Skeletal muscle satellite cell (primary cell): ENCODE results near the gene CUX1.

ENCODE experiments used
- H3K27me3 ChIP-seq: 2 replicates; pipeline ENCODE4 v1.7.0; 2013; ENCODE audit warnings: low read length; ENCODE audit not compliant: control insufficient read depth, insufficient read depth
- H3K36me3 ChIP-seq: 2 replicates; pipeline ENCODE4 v1.7.0; 2013; ENCODE audit warnings: mild to moderate bottlenecking, control low read depth, low read length; ENCODE audit not compliant: insufficient read depth
- H3K4me1 ChIP-seq: 2 replicates; pipeline ENCODE4 v1.7.0; 2013; ENCODE audit warnings: low read length; ENCODE audit not compliant: control insufficient read depth, insufficient read depth
- H3K4me2 ChIP-seq: 2 replicates; pipeline ENCODE4 v1.7.0; 2013; ENCODE audit warnings: mild to moderate bottlenecking, low read length
- H3K4me3 ChIP-seq: 2 replicates; pipeline ENCODE4 v1.7.0; 2013; ENCODE audit warnings: low read length
- H3K9ac ChIP-seq: 2 replicates; pipeline ENCODE4 v1.7.0; 2013; ENCODE audit warnings: mild to moderate bottlenecking, low read depth, low read length, moderate library complexity
- H3K9me3 ChIP-seq: replicated peaks from 2 replicates; pipeline ENCODE4 v1.7.0; 2013; ENCODE audit warnings: mild to moderate bottlenecking, control low read depth, low read length

The CUX1 gene

GRCh38 chr7:102107474-102108104, 290.2 kb downstream of the CUX1 start:
- Histone ChIP-seq H3K4me3 (no peak overlapping the region), H3K4me1 (no peaks in the 10 kb centered on the region), H3K9me3 (no peaks in the 10 kb centered on the region), H3K4me2 (no peak overlapping the region), H3K27me3 (no peaks in the 10 kb centered on the region), H3K36me3 (peaks cover 5% of the 10 kb centered on the region), H3K9ac (no peak overlapping the region)

DNA sequence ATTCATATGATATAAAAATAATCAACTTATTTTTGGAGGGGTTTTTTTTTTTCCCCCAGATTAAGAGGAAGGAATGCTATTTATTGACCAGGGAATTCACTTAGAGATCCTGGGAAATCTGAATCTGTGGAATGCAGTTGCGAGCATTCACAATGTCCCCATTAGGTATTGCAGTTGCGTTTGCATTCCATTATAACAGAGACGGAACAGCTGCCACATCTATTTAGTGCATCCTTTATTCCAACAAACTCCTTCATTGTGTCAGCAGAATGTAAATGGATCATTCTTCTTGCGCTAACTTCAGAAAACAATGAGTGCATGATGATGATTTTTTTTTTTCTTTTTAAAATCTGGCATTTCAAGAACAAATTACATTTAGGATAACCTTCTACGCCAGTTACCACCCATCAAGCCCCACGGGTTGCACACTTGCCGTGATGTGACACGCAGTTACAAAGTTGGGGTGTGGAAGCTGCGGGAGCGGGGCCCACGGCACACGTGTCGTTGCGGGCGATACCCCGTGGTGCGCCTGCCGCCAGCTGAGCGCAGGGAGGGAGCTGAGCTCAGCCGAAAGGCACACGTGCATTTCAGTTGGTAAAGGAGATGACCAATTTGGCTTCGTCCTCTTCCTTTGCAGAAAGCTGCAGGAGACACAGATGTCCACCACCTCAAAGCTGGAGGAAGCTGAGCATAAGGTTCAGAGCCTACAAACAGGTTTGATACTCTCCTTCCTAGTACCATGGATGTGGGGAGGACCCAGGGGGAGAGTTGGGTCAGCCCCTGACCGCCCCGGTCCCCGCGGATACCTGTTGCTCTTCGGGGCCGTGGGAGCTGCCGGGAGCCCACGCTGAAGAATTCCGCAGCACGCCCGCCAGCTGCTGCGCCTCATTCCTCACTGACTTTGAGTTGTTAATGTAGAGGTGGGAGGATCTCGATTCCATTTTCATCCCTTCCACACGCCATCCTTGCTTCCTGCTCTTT, 293.9 kb downstream of the CUX1 start:
- Histone ChIP-seq H3K36me3 (peaks cover 15% of the 10 kb centered on the region), H3K27me3 (no peaks in the 10 kb centered on the region), H3K4me1 (no peaks in the 10 kb centered on the region), H3K4me2 (no peak overlapping the region), H3K9ac (no peak overlapping the region), H3K9me3 (no peaks in the 10 kb centered on the region), H3K4me3 (no peak overlapping the region)

GRCh38 chr7:102115181-102115580, 297.8 kb downstream of the CUX1 start:
- Histone ChIP-seq H3K36me3 (peaks cover 15% of the 10 kb centered on the region), H3K9me3 (no peaks in the 10 kb centered on the region), H3K4me2 (no peak overlapping the region), H3K27me3 (no peaks in the 10 kb centered on the region), H3K9ac (no peak overlapping the region), H3K4me1 (peaks cover 12% of the 10 kb centered on the region), H3K4me3 (no peak overlapping the region)

DNA sequence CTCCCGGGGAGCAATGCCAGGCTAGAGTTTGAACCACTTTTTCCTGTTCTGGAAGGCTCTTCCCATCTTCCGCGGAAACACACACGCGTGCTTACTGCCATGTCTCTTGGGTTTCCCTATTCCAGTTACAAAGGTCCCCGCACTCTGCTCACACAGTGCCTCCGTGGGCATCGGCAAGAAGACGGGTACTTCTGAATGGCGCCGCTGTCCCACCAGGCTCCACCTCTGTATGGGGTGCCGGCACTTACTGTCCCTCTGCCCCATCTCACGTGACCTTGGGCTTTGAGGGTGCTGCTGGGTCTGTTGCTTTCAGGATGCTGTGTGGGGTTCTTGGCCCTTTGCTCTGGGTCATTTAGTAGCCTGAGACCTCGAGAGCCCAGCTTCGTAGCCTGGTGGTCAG, 298.5 kb downstream of the CUX1 start:
- no peak overlapping the region for H3K4me3 ChIP-seq

DNA sequence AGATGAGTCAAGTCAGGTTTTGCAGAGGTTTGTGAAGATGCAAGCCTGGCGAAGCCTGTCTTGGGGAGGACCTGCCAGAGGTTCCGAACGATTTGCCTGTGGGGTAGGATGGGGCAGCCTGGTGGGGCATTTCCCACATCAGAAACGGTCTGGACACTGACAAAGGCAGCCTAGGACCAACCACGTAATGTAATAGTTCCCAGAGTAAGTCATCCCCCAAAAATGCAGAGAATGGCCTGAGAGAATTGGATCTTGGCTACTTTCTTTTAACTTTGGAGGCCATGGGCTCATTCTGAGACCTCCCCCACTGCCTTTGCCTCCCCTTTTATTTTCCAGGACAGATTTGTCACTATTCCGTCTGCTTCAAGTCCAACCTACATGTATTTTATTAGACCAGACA, 300.3 kb downstream of the CUX1 start:
- peak overlapping the region; percentile 29 for H3K4me2 ChIP-seq
- no peaks in the 10 kb centered on the region for H3K9me3 ChIP-seq
- H3K9ac ChIP-seq: peak overlapping the region; percentile 49
- no peak overlapping the region for H3K4me3 ChIP-seq
- peaks cover 25% of the 10 kb centered on the region for H3K4me1 ChIP-seq
- H3K36me3 ChIP-seq: peaks cover 15% of the 10 kb centered on the region
- H3K27me3 ChIP-seq: no peaks in the 10 kb centered on the region

More for the DNA sequence above, 298.5 kb downstream of the CUX1 start:
- H3K27me3 ChIP-seq: no peaks in the 10 kb centered on the region
- no peak overlapping the region for H3K9ac ChIP-seq
- no peaks in the 10 kb centered on the region for H3K9me3 ChIP-seq
- no peak overlapping the region for H3K4me2 ChIP-seq
- peaks cover 15% of the 10 kb centered on the region for H3K36me3 ChIP-seq
- H3K4me1 ChIP-seq: peaks cover 12% of the 10 kb centered on the region

DNA sequence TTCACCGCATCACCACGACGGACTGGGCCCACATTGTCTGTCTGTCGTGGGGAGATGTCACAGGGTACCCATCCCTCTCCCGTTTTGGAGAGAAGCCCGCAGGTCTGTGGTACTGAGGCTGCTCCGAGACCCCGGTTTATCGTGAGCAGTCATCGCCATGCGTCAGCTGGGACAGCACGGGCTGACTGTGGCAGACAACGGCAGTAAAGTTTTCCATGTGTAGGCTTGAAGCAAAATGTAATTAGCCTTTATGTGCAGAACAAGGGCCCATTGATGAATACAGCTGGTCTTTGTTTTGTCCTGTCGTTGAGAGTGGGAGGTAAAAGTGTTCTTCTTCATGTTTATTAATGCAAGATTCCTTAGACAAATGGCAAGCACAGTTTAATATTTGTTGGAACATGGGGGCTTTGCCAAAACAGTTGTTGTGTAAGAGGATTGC, 301.8 kb downstream of the CUX1 start:
- H3K27me3 ChIP-seq: no peaks in the 10 kb centered on the region
- peaks cover 11% of the 10 kb centered on the region for H3K36me3 ChIP-seq
- no peaks in the 10 kb centered on the region for H3K9me3 ChIP-seq
- no peak overlapping the region for H3K4me3 ChIP-seq
- H3K4me1 ChIP-seq: peaks cover 26% of the 10 kb centered on the region
- H3K4me2 ChIP-seq: no peak overlapping the region
- no peak overlapping the region for H3K9ac ChIP-seq

DNA sequence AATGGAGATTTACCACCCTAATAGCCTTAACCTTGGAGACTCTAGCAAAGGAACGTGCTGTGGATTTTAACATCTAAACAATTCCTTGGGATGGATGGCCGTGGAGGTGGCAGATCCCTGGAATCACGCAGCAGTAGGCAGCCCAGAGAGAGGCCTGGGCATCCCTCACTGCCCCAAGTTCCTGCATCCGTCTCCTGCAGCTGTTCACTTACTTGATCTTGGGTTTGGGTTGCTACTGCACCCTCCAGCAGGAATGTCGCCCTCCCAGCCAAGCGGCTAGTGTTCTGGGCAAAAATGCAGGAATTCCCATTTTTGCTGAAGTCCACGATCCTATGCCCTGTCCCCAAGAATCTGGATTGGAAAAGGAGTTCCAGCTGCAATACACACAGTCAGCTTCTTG, 302.5 kb downstream of the CUX1 start:
- H3K9ac ChIP-seq: no peak overlapping the region
- no peak overlapping the region for H3K4me3 ChIP-seq
- no peaks in the 10 kb centered on the region for H3K9me3 ChIP-seq
- H3K27me3 ChIP-seq: no peaks in the 10 kb centered on the region
- peaks cover 11% of the 10 kb centered on the region for H3K36me3 ChIP-seq
- peaks cover 29% of the 10 kb centered on the region for H3K4me1 ChIP-seq
- H3K4me2 ChIP-seq: no peak overlapping the region

GRCh38 chr7:102120666-102121195, 303.3 kb downstream of the CUX1 start:
- Histone ChIP-seq H3K4me3 (no peak overlapping the region), H3K9ac (no peak overlapping the region), H3K9me3 (no peaks in the 10 kb centered on the region), H3K4me2 (no peak overlapping the region), H3K4me1 (peaks cover 34% of the 10 kb centered on the region), H3K27me3 (no peaks in the 10 kb centered on the region), H3K36me3 (peaks cover 4% of the 10 kb centered on the region)

GRCh38 chr7:102122026-102122425, 304.6 kb downstream of the CUX1 start:
- H3K4me3 ChIP-seq: no peak overlapping the region
- peak overlapping the region; percentile 65 for H3K9ac ChIP-seq

GRCh38 chr7:102125127-102125596, 307.7 kb downstream of the CUX1 start:
- Histone ChIP-seq H3K9ac (peak overlapping the region; percentile 37), H3K9me3 (no peaks in the 10 kb centered on the region), H3K36me3 (peaks cover 4% of the 10 kb centered on the region), H3K4me3 (no peak overlapping the region), H3K27me3 (no peaks in the 10 kb centered on the region), H3K4me1 (peaks cover 22% of the 10 kb centered on the region), H3K4me2 (peak overlapping the region; percentile 48)

More at GRCh38 chr7:102122026-102122425, 304.6 kb downstream of the CUX1 start:
- no peaks in the 10 kb centered on the region for H3K36me3 ChIP-seq
- peak overlapping the region; percentile 69 for H3K4me2 ChIP-seq
- H3K27me3 ChIP-seq: no peaks in the 10 kb centered on the region
- H3K4me1 ChIP-seq: peaks cover 34% of the 10 kb centered on the region
- no peaks in the 10 kb centered on the region for H3K9me3 ChIP-seq

- H3K9ac ChIP-seq: no peak overlapping the region
- no peaks in the 10 kb centered on the region for H3K27me3 ChIP-seq
- H3K36me3 ChIP-seq: peaks cover 4% of the 10 kb centered on the region
- H3K4me1 ChIP-seq: peaks cover 8% of the 10 kb centered on the region
- H3K4me2 ChIP-seq: no peak overlapping the region
- no peaks in the 10 kb centered on the region for H3K9me3 ChIP-seq
- no peak overlapping the region for H3K4me3 ChIP-seq
These were observed 310.9 kb downstream of the CUX1 start for GRCh38 chr7:102128303-102128702.
